Loucy (cell line): ENCODE data around the gene TMEM163.

Source experiments
- H2AFZ ChIP-seq: fragments of 200-600 bp; sonication (generic); 2 replicates; pipeline ENCODE4 v1.6.0; 2016; ENCODE audit warnings: antibody characterized with exemption, mild to moderate bottlenecking, low read length, moderate library complexity
- H3F3A ChIP-seq: fragments of 200-600 bp; 2 replicates; pipeline ENCODE4 v1.6.0; 2016; ENCODE audit warnings: antibody characterized with exemption, low read depth, mild to moderate bottlenecking
- H3K27me3 ChIP-seq: fragments of 200-600 bp; sonication (generic); 2 replicates; pipeline ENCODE4 v1.6.1; 2014; ENCODE audit warnings: low read length, mild to moderate bottlenecking; ENCODE audit not compliant: insufficient read depth, poor library complexity, severe bottlenecking
- H3K36me3 ChIP-seq: fragments of 200-600 bp; sonication (generic); 2 replicates; pipeline ENCODE4 v1.6.1; 2016; ENCODE audit warnings: low read length; ENCODE audit not compliant: insufficient read depth
- H3K4me1 ChIP-seq: fragments of 200-600 bp; sonication (generic); 2 replicates; pipeline ENCODE4 v1.5.1; 2014; ENCODE audit warnings: low read length, mild to moderate bottlenecking; ENCODE audit not compliant: insufficient read depth, poor library complexity, severe bottlenecking
- H3K4me2 ChIP-seq: fragments of 200-600 bp; sonication (generic); 2 replicates; pipeline ENCODE4 v1.6.0; 2014; ENCODE audit warnings: antibody characterized with exemption, low read length, low read depth, mild to moderate bottlenecking; ENCODE audit not compliant: poor library complexity, severe bottlenecking
- H3K4me3 ChIP-seq: fragments of 200-600 bp; sonication (generic); 2 replicates; pipeline ENCODE4 v1.5.1; 2014; ENCODE audit warnings: low read length, mild to moderate bottlenecking, mixed read lengths; ENCODE audit not compliant: poor library complexity, severe bottlenecking
- H3K79me2 ChIP-seq: fragments of 200-600 bp; sonication (generic); 2 replicates; pipeline ENCODE4 v1.6.1; 2014; ENCODE audit warnings: low read length; ENCODE audit not compliant: insufficient read depth
- H3K9ac ChIP-seq: fragments of 200-600 bp; sonication (generic); 2 replicates; pipeline ENCODE4 v1.6.0; 2014; ENCODE audit warnings: mild to moderate bottlenecking, low read depth, low read length, moderate library complexity; ENCODE audit not compliant: poor library complexity, severe bottlenecking
- H3K9me2 ChIP-seq: fragments of 200-600 bp; sonication (generic); replicated peaks from 2 replicates; pipeline ENCODE4 v1.6.1; 2016; ENCODE audit warnings: low read depth, low read length, mixed read lengths
- H3K9me3 ChIP-seq: fragments of 200-600 bp; sonication (generic); 2 replicates; pipeline ENCODE4 v1.6.1; 2014; ENCODE audit warnings: mild to moderate bottlenecking, antibody characterized with exemption, low read length, low read depth; ENCODE audit not compliant: insufficient read depth
- H4K20me1 ChIP-seq: fragments of 200-600 bp; sonication (generic); 2 replicates; pipeline ENCODE4 v1.6.0; 2014; ENCODE audit warnings: antibody characterized with exemption, low read length, mild to moderate bottlenecking; ENCODE audit not compliant: insufficient read depth, poor library complexity, severe bottlenecking
- EZH2phosphoT487 ChIP-seq: fragments of 200-600 bp; IDR thresholded peaks from 2 replicates; pipeline ENCODE4 v1.6.1; 2018; ENCODE audit warnings: antibody characterized with exemption, mild to moderate bottlenecking, moderate library complexity, borderline replicate concordance
- TF ChIP-seq, protein P1 (sequence below): fragments of 200-600 bp; sonication (generic); conservative IDR thresholded peaks from 2 replicates; pipeline ENCODE4 v1.5.1; 2014; ENCODE audit warnings: mild to moderate bottlenecking, antibody characterized with exemption, low read length

The TMEM163 gene

DNA sequence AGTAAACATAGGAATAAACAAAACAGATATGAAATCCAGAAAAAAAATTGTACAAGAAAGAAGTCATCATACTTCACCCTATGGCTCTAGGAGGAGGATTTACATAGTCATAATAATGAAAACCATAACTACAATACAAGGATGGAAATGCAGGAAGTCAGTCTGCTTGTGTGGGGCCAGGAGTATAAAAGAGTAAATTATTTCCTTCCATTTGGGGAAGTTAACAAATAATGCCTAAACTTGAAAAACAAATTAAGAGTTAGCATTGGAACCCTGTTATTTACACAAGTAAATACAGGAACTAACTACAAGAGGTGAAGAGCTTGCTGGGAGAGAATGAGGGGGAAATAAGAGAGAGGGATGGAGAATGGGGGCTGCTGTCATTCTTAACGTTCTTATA is 15.4 kb downstream of the TMEM163 start:
- Histone ChIP-seq H3K9me2 (no peaks in the 10 kb centered on the region), H3F3A (no peaks in the 10 kb centered on the region), H3K27me3 (no peaks in the 10 kb centered on the region), H3K4me3 (no peak overlapping the region), H3K79me2 (no peaks in the 10 kb centered on the region), H2AFZ (no peak overlapping the region), H3K9ac (no peak overlapping the region), H3K4me1 (peaks cover 20% of the 10 kb centered on the region), H3K4me2 (no peak overlapping the region), H3K9me3 (no peaks in the 10 kb centered on the region), H4K20me1 (no peaks in the 10 kb centered on the region), H3K36me3 (no peaks in the 10 kb centered on the region)
- TF ChIP-seq EZH2phosphoT487: no peak
- TF ChIP-seq, protein P1, sequence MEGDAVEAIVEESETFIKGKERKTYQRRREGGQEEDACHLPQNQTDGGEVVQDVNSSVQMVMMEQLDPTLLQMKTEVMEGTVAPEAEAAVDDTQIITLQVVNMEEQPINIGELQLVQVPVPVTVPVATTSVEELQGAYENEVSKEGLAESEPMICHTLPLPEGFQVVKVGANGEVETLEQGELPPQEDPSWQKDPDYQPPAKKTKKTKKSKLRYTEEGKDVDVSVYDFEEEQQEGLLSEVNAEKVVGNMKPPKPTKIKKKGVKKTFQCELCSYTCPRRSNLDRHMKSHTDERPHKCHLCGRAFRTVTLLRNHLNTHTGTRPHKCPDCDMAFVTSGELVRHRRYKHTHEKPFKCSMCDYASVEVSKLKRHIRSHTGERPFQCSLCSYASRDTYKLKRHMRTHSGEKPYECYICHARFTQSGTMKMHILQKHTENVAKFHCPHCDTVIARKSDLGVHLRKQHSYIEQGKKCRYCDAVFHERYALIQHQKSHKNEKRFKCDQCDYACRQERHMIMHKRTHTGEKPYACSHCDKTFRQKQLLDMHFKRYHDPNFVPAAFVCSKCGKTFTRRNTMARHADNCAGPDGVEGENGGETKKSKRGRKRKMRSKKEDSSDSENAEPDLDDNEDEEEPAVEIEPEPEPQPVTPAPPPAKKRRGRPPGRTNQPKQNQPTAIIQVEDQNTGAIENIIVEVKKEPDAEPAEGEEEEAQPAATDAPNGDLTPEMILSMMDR: no peak

DNA sequence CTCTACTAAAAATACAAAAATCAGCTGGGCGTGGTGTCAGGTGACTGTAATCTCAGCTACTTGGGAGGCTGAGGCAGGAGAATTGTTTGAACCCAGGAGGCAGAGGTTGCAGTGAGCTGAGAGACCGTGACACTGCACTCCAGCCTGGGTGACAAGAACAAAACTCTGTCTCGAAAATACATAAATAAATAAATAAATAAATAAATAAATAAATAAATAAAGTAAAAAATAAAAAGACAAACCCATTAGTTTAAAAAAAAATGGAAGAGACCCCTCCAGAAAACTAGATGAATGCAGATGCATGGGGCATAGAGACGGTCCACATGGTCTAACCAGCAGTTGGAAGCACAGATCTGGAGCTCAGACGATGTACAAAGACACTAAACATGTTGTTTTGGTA is 18.1 kb downstream of the TMEM163 start:
- Histone ChIP-seq H3K79me2 (no peaks in the 10 kb centered on the region), H3F3A (no peaks in the 10 kb centered on the region), H3K4me3 (no peak overlapping the region), H3K4me2 (no peak overlapping the region), H2AFZ (no peak overlapping the region), H3K9me3 (no peaks in the 10 kb centered on the region), H3K27me3 (no peaks in the 10 kb centered on the region), H3K4me1 (peaks cover 3% of the 10 kb centered on the region), H4K20me1 (no peaks in the 10 kb centered on the region), H3K9me2 (no peaks in the 10 kb centered on the region), H3K36me3 (no peaks in the 10 kb centered on the region), H3K9ac (no peak overlapping the region)
- TF ChIP-seq, protein P1: no peak
- TF ChIP-seq EZH2phosphoT487: no peak

DNA sequence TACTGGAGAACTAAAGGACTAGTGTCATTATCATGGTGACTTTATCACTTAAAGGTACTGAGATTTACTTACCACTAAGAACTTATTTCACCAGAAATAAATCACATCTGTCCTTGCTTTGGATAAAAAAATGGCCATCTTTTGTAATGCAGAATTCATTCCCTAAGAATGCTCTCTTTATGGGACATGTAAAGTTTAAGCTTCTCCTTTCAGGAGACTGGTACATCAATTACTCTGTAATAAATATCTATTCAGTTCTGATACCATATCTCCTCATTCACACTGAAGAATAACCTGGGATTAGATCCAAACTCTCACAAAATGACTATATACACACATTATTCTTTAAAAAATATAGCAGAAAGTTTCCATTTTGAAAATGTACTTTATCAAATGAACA is 24.4 kb downstream of the TMEM163 start:
- TF ChIP-seq EZH2phosphoT487: no peak
- TF ChIP-seq, protein P1: no peak
- H3K36me3 ChIP-seq: no peaks in the 10 kb centered on the region
- H3K79me2 ChIP-seq: no peaks in the 10 kb centered on the region
- no peaks in the 10 kb centered on the region for H3K9me2 ChIP-seq
- no peak overlapping the region for H2AFZ ChIP-seq
- H3K27me3 ChIP-seq: no peaks in the 10 kb centered on the region
- no peak overlapping the region for H3K9ac ChIP-seq
- H4K20me1 ChIP-seq: no peaks in the 10 kb centered on the region
- no peaks in the 10 kb centered on the region for H3K9me3 ChIP-seq
- no peaks in the 10 kb centered on the region for H3F3A ChIP-seq
- H3K4me2 ChIP-seq: no peak overlapping the region
- H3K4me1 ChIP-seq: no peaks in the 10 kb centered on the region
- H3K4me3 ChIP-seq: no peak overlapping the region
